ENCODE measurements around the gene TFRC. TPM values are rescaled to one million over a fixed set of nuclear protein-coding genes. Genes with fewer than 3 reads are reported as not detected.
"Not testable (repeated sequence)": the region's sequence is repeated elsewhere in the genome, so short reads cannot be mapped to it uniquely, and the experiment has no call there.

Gene TFRC
- total RNA-seq, 4 donors from 2014 or later = 102 to 200 (median 126) TPM

- Histone ChIP-seq H3K36me3 (peaks cover 0 to 70% (median 3%) of the 10 kb centered on the region in 3 donors), H3K9me3 (no peaks in the 10 kb centered on the region), H3K4me3 (no peak overlapping the region), H3K4me1 (peaks cover 0 to 15% (median 0%) of the 10 kb centered on the region in 4 donors), H3K27ac (no peak overlapping the region), H3K27me3 (no peaks in the 10 kb centered on the region)
- DNase-seq = no peak
- TF ChIP-seq POLR2A (IDR thresholded peaks at IDR 0.05) = no peak
- TF ChIP-seq CTCF (IDR thresholded peaks at IDR 0.05) = no peak
Observed at GRCh38 chr3:196075013-196075412, 6.9 kb downstream of the TFRC start.

GRCh38 chr3:196073255-196073753, 8.6 kb downstream of the TFRC start:
- H3K4me1 ChIP-seq = peaks cover 0 to 8% (median 0%) of the 10 kb centered on the region in 4 donors
- no peak overlapping the region for H3K4me3 ChIP-seq
- H3K27me3 ChIP-seq = no peaks in the 10 kb centered on the region
- H3K9me3 ChIP-seq = no peaks in the 10 kb centered on the region
- DNase-seq = peak; percentile 53 to 86 (median 66)
- TF ChIP-seq CTCF (IDR thresholded peaks at IDR 0.05) (peak; percentile 52 to 88 (median 78)), POLR2A (IDR thresholded peaks at IDR 0.05) (no peak)
- H3K36me3 ChIP-seq = peaks cover 0 to 86% (median 3%) of the 10 kb centered on the region in 3 donors
- no peak overlapping the region for H3K27ac ChIP-seq

GRCh38 chr3:196072313-196072712, 9.6 kb downstream of the TFRC start:
- peaks cover 0 to 96% (median 3%) of the 10 kb centered on the region in 3 donors for H3K36me3 ChIP-seq
- DNase-seq = no peak
- TF ChIP-seq POLR2A (IDR thresholded peaks at IDR 0.05) = no peak
- no peaks in the 10 kb centered on the region for H3K9me3 ChIP-seq
- no peak overlapping the region for H3K4me3 ChIP-seq
- H3K27ac ChIP-seq = no peak overlapping the region
- H3K4me1 ChIP-seq = no peaks in the 10 kb centered on the region
- no peaks in the 10 kb centered on the region for H3K27me3 ChIP-seq

- DNase-seq, H3K4me1 ChIP-seq, H3K9me3 ChIP-seq, H3K4me3 ChIP-seq, H3K27me3 ChIP-seq, H3K27ac ChIP-seq: not testable (repeated sequence)
- H3K36me3 ChIP-seq = peaks cover 0 to 99% (median 10%) of the 10 kb centered on the region in 3 donors
Observed at GRCh38 chr3:196068812-196069211, 13.1 kb downstream of the TFRC start.

GRCh38 chr3:196067439-196067838, 14.5 kb downstream of the TFRC start:
- Histone ChIP-seq H3K4me3 (no peak overlapping the region), H3K4me1 (no peaks in the 10 kb centered on the region), H3K9me3 (no peaks in the 10 kb centered on the region), H3K27ac (no peak overlapping the region), H3K27me3 (no peaks in the 10 kb centered on the region), H3K36me3 (peaks cover 0 to 99% (median 10%) of the 10 kb centered on the region in 3 donors)
- TF ChIP-seq POLR2A (IDR thresholded peaks at IDR 0.05) (no peak), CTCF (IDR thresholded peaks at IDR 0.05) (no peak)
- DNase-seq = no peak

- no peak for DNase-seq
- Histone ChIP-seq H3K36me3 (peaks cover 0 to 99% (median 6%) of the 10 kb centered on the region in 3 donors), H3K27ac (no peak overlapping the region), H3K27me3 (no peaks in the 10 kb centered on the region), H3K4me3 (no peak overlapping the region), H3K9me3 (no peaks in the 10 kb centered on the region), H3K4me1 (no peaks in the 10 kb centered on the region)
- TF ChIP-seq POLR2A (IDR thresholded peaks at IDR 0.05) (no peak), CTCF (IDR thresholded peaks at IDR 0.05) (no peak)
Observed at GRCh38 chr3:196063971-196064370, 17.9 kb downstream of the TFRC start.

GRCh38 chr3:196063456-196063855, 18.4 kb downstream of the TFRC start:
- TF ChIP-seq CTCF (IDR thresholded peaks at IDR 0.05) (no peak), POLR2A (IDR thresholded peaks at IDR 0.05) (no peak)
- DNase-seq = no peak
- Histone ChIP-seq H3K4me1 (no peaks in the 10 kb centered on the region), H3K4me3 (no peak overlapping the region), H3K36me3 (peaks cover 0 to 99% (median 6%) of the 10 kb centered on the region in 3 donors), H3K9me3 (no peaks in the 10 kb centered on the region), H3K27ac (no peak overlapping the region), H3K27me3 (no peaks in the 10 kb centered on the region)
